IMR-90 (cell line): Measurements from ENCODE around the gene RYR1. TPM values are rescaled to one million over a fixed set of nuclear protein-coding genes. Genes with fewer than 3 reads are reported as not detected.

Source experiments
- ATAC-seq: fragments of 200-7000 bp; cut with Tn5 transposase; 2 replicates; pipeline ENCODE4 v1.9.1; 2020; ENCODE audit warnings: low read depth, mild to moderate bottlenecking, moderate library complexity
- BruUV-seq: library from RNA; stranded (reverse); fragments of 400-500 nt; replicated peaks from 2 replicates; lab custom pipeline; 2021; lab: Mats Ljungman, UMichigan
- CTCF ChIA-PET: fragments of 300-600 bp; formaldehyde crosslinking; extraction: SDS; loops from one replicate; lab custom pipeline; 2021; ENCODE audit warnings: antibody characterized with exemption; lab: Yijun Ruan, JAX
- POLR2A ChIA-PET: fragments of 300-600 bp; sonication (Branson Sonifier 250); formaldehyde crosslinking; loops from one replicate; lab custom pipeline; 2022; ENCODE audit warnings: antibody characterized with exemption; ENCODE audit not compliant: unreplicated experiment; lab: Charles Lee
- DNase-seq: peaks from one replicate; pipeline ENCODE4 v3.0.0; 2013
- H2AFZ ChIP-seq: replicated peaks from 2 replicates; pipeline ENCODE3; 2013; ENCODE audit warnings: low read length, mild to moderate bottlenecking; ENCODE audit not compliant: poor library complexity
- H2AK5ac ChIP-seq: 2 replicates; pipeline ENCODE4 v1.6.1; 2013; ENCODE audit warnings: low read depth, low read length, inconsistent platforms
- H2AK9ac ChIP-seq: replicated peaks from 2 replicates; pipeline ENCODE3; 2013; ENCODE audit warnings: mild to moderate bottlenecking, low read depth, low read length, moderate library complexity; ENCODE audit not compliant: poor library complexity
- H2BK120ac ChIP-seq: 2 replicates; pipeline ENCODE4 v1.6.1; 2013; ENCODE audit warnings: low read depth, low read length, inconsistent platforms
- H2BK15ac ChIP-seq: 3 replicates; pipeline ENCODE4 v1.6.1; 2013; ENCODE audit warnings: low read depth, low read length, inconsistent platforms
- H2BK20ac ChIP-seq: 2 replicates; pipeline ENCODE4 v1.6.1; 2013; ENCODE audit warnings: low read depth, mild to moderate bottlenecking, inconsistent platforms, low read length, moderate library complexity
- H2BK5ac ChIP-seq: 2 replicates; pipeline ENCODE4 v1.6.1; 2013; ENCODE audit warnings: mild to moderate bottlenecking, low read depth, low read length, inconsistent platforms; ENCODE audit not compliant: poor library complexity, severe bottlenecking
- H3K14ac ChIP-seq: replicated peaks from 2 replicates; pipeline ENCODE4 v1.6.1; 2013; ENCODE audit warnings: low read depth, low read length, inconsistent platforms
- H3K18ac ChIP-seq: 2 replicates; pipeline ENCODE4 v1.6.1; 2013; ENCODE audit warnings: low read depth, low read length, control low read depth
- H3K23ac ChIP-seq: 2 replicates; pipeline ENCODE4 v1.6.1; 2013; ENCODE audit warnings: low read depth, low read length, inconsistent platforms
- H3K27ac ChIP-seq: 2 replicates; pipeline ENCODE4 v1.5.1; 2013; ENCODE audit warnings: mild to moderate bottlenecking, control low read depth, low read length; ENCODE audit not compliant: insufficient read depth
- H3K27me3 ChIP-seq: 2 replicates; pipeline ENCODE4 v1.6.1; 2013; ENCODE audit warnings: low read length; ENCODE audit not compliant: control insufficient read depth, insufficient read depth
- H3K36me3 ChIP-seq: 2 replicates; pipeline ENCODE4 v1.6.1; 2013; ENCODE audit warnings: low read length, mixed read lengths; ENCODE audit not compliant: control insufficient read depth, insufficient read depth
- H3K4ac ChIP-seq: 2 replicates; pipeline ENCODE4 v1.6.1; 2013; ENCODE audit warnings: low read depth, low read length, inconsistent platforms
- H3K4me1 ChIP-seq: 2 replicates; pipeline ENCODE4 v1.6.1; 2013; ENCODE audit warnings: low read length, mixed read lengths; ENCODE audit not compliant: control insufficient read depth, insufficient read depth
- H3K4me2 ChIP-seq: 2 replicates; pipeline ENCODE4 v1.6.1; 2013; ENCODE audit warnings: low read depth, mild to moderate bottlenecking, control low read depth, low read length, moderate library complexity
- H3K4me3 ChIP-seq: 2 replicates; pipeline ENCODE4 v1.5.1; 2013; ENCODE audit warnings: low read depth, mild to moderate bottlenecking, control low read depth, low read length, moderate library complexity; ENCODE audit not compliant: insufficient read depth
- H3K56ac ChIP-seq: 2 replicates; pipeline ENCODE4 v1.6.1; 2013; ENCODE audit warnings: low read length, inconsistent platforms; ENCODE audit not compliant: insufficient read depth; ENCODE audit errors: extremely low read depth
- H3K79me1 ChIP-seq, 2 experiments: 2 replicates each; pipeline ENCODE4 v1.6.1; 2013; ENCODE audit warnings: low read length in 2 of 2, inconsistent platforms in 1 of 2, low read depth in 1 of 2
- H3K9ac ChIP-seq: 2 replicates; pipeline ENCODE4 v1.6.1; 2013; ENCODE audit warnings: low read depth, low read length, control low read depth
- H3K9me1 ChIP-seq: 2 replicates; pipeline ENCODE4 v1.6.1; 2013; ENCODE audit warnings: low read length, inconsistent platforms; ENCODE audit not compliant: insufficient read depth
- H3K9me3 ChIP-seq: 2 replicates; pipeline ENCODE4 v1.6.1; 2013; ENCODE audit warnings: low read length; ENCODE audit not compliant: control insufficient read depth, insufficient read depth
- H4K20me1 ChIP-seq: 2 replicates; pipeline ENCODE4 v1.6.1; 2013; ENCODE audit warnings: low read length, inconsistent platforms; ENCODE audit not compliant: insufficient read depth
- H4K5ac ChIP-seq: 2 replicates; pipeline ENCODE4 v1.6.1; 2013; ENCODE audit warnings: mild to moderate bottlenecking, low read depth, low read length, control low read depth
- H4K8ac ChIP-seq, 2 experiments: 2 replicates each; pipeline ENCODE4 v1.6.1; 2013; ENCODE audit warnings: low read depth in 2 of 2, low read length in 2 of 2, control low read depth in 1 of 2, inconsistent platforms in 1 of 2
- H4K91ac ChIP-seq: 2 replicates; pipeline ENCODE4 v1.6.1; 2013; ENCODE audit warnings: low read depth, low read length, inconsistent platforms; ENCODE audit not compliant: insufficient read depth
- BHLHE40 ChIP-seq: fragments of 150-350 bp; IDR thresholded peaks from 2 replicates; pipeline ENCODE4 v1.6.1; 2016; ENCODE audit warnings: mild to moderate bottlenecking, low read depth, low read length
- CEBPB ChIP-seq: IDR thresholded peaks from 2 replicates; pipeline ENCODE4 v1.6.1; 2012; ENCODE audit warnings: low read depth, low read length, improper control_type of control experiment
- CHD1 ChIP-seq: IDR thresholded peaks from 2 replicates; pipeline ENCODE4 v1.6.1; 2012; ENCODE audit warnings: low read depth, low read length, improper control_type of control experiment
- FOS ChIP-seq: fragments of 150-350 bp; IDR thresholded peaks from 2 replicates; pipeline ENCODE4 v1.6.1; 2016; ENCODE audit warnings: low read depth, low read length
- MAFK ChIP-seq: IDR thresholded peaks from 2 replicates; pipeline ENCODE4 v1.6.1; 2012; ENCODE audit warnings: low read depth, low read length, improper control_type of control experiment
- MAZ ChIP-seq: IDR thresholded peaks from 2 replicates; pipeline ENCODE4 v1.6.1; 2012; ENCODE audit warnings: low read depth, mild to moderate bottlenecking, low read length, improper control_type of control experiment, moderate library complexity, borderline replicate concordance
- MXI1 ChIP-seq: IDR thresholded peaks from 2 replicates; pipeline ENCODE4 v1.6.1; 2012; ENCODE audit warnings: low read depth, mild to moderate bottlenecking, low read length, moderate library complexity, borderline replicate concordance
- NFE2L2 ChIP-seq: fragments of 150-350 bp; IDR thresholded peaks from 2 replicates; pipeline ENCODE4 v1.6.1; 2016; ENCODE audit warnings: low read depth, mild to moderate bottlenecking, low read length
- POLR2A ChIP-seq: IDR thresholded peaks from 2 replicates; pipeline ENCODE4 v1.6.1; 2012; ENCODE audit warnings: mild to moderate bottlenecking, low read depth, low read length
- RAD21 ChIP-seq: IDR thresholded peaks from 2 replicates; pipeline ENCODE4 v1.6.1; 2012; ENCODE audit warnings: low read length, improper control_type of control experiment
- RCOR1 ChIP-seq: IDR thresholded peaks from 2 replicates; pipeline ENCODE4 v1.6.1; 2012; ENCODE audit warnings: mild to moderate bottlenecking, low read length, improper control_type of control experiment; ENCODE audit not compliant: insufficient replicate concordance
- RFX5 ChIP-seq: IDR thresholded peaks from 2 replicates; pipeline ENCODE4 v1.8.0; 2012; ENCODE audit warnings: low read depth, mild to moderate bottlenecking, low read length, moderate library complexity
- SMC3 ChIP-seq: fragments of 150-350 bp; IDR thresholded peaks from 2 replicates; pipeline ENCODE4 v1.6.1; 2016; ENCODE audit warnings: low read depth, mild to moderate bottlenecking, antibody characterized with exemption, low read length, moderate library complexity
- WGBS, 2 experiments: methylation state at CpG; one replicate each; pipeline versions ENCODE4 v1.1.5 to v1.1.7; 2013; ENCODE audit warnings: missing lambda C conversion rate in 2 of 2; ENCODE audit not compliant: insufficient read length in 1 of 2; ENCODE audit errors: extremely low coverage in 2 of 2; 5-methylcytosine and 5-hydroxymethylcytosine counted together
- dilution Hi-C: fragments of 300-500 bp; cut with HindIII; formaldehyde crosslinking; loops from one replicate; pipeline ENCODE4 v1.14.3; 2018; ENCODE audit warnings: low sequenced_read_pairs; ENCODE audit not compliant: unreplicated experiment
- in situ Hi-C: fragments of 300-500 bp; cut with MboI; formaldehyde crosslinking; loops from 3 replicates; pipeline ENCODE4 v1.14.3; 2019; ENCODE audit warnings: low sequenced_read_pairs, inconsistent platforms, mixed read lengths
- intact Hi-C: fragments of 100-400 bp; cut with micrococcal nuclease; formaldehyde crosslinking; loops from 2 replicates; pipeline ENCODE4 v1.10.0; 2022
- polyA plus RNA-seq, 3 experiments: library from polyadenylated mRNA; depleted of rRNA; stranded (reverse); fragments of >200 nt; gene quantifications; 2 replicates each; pipeline ENCODE4 v1.2.3, GENCODE V29; 2012; ENCODE audit warnings: low replicate concordance in 1 of 3
- total RNA-seq: library from RNA; depleted of rRNA; stranded (reverse); fragments of >200 nt; gene quantifications from 2 replicates; pipeline ENCODE4 v1.2.3, GENCODE V29; 2012
- TF ChIP-seq, protein P1 (sequence below): fragments of 150-350 bp; IDR thresholded peaks from 2 replicates; pipeline ENCODE4 v1.6.1; 2017; ENCODE audit warnings: mild to moderate bottlenecking, antibody characterized with exemption, low read length, low read depth
- TF ChIP-seq, protein P2 (sequence below): fragments of 150-350 bp; IDR thresholded peaks from 2 replicates; pipeline ENCODE4 v1.6.1; 2016; ENCODE audit warnings: low read depth, mild to moderate bottlenecking, low read length, moderate library complexity, borderline replicate concordance

The RYR1 gene
- total and polyA plus RNA-seq, 2 of the 4 experiments (the other 2 are of a cell fraction): not detected

DNA sequence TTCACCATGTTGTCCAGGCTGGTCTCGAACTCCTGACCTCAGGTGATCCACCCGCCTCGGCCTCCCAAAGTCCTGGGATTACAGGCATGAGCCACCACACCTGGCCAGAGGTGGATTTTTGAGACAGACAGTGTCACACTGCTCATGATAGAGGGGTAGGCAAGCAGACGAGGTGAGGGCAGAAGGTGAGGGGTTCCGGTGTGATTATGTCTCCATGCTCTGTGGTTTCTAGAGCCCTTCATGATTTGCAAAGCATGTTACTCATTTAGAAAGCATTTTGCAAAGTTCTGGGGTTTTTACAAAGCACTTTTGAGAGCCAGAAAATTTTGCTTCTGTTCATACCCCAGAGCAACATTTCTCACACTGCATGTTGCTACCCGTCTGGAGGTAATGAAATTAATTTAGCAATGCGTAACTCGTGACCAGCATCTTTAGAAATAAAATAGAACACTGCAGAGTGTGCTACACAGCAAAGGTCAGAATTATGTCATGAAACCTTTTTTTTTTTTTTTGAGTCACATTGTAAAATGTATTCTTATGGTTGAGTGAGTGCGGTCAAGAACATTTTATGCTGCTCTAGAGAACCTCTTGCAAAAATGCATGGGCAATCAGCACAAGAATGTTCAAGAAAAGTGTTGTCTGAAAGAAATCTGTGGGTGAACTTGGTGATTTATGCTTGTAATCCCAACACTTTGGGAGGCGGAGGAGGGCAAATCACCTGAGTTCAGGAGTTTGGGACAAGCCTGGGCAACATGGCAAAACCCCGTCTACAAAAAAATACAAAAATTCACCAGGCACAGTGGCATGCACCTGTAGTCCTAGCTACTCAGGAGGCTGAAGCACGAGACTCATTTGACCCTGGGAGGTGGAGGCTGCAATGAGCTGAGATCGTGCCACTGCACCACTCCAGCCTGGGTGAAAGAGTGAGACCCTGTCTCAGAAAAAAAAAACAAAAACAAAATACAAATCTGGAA lies 126.2 kb downstream of the RYR1 start:
- ATAC-seq: no peak
- Histone ChIP-seq H3K79me1 (no peaks in the 10 kb centered on the region), H3K4me1 (no peaks in the 10 kb centered on the region), H3K27me3 (peaks cover 12% of the 10 kb centered on the region), H2BK120ac (no peak overlapping the region), H4K20me1 (no peaks in the 10 kb centered on the region), H3K18ac (no peak overlapping the region), H3K9ac (no peak overlapping the region), H2BK5ac (no peak overlapping the region), H3K4me2 (no peak overlapping the region), H4K8ac (no peak overlapping the region), H3K14ac (no peak overlapping the region), H4K5ac (no peak overlapping the region), H4K91ac (no peak overlapping the region), H2AK5ac (no peak overlapping the region), H3K56ac (no peak overlapping the region), H3K23ac (no peak overlapping the region), H3K9me1 (no peaks in the 10 kb centered on the region), H3K27ac (no peak overlapping the region), H2AFZ (no peak overlapping the region), H2AK9ac (no peak overlapping the region), H2BK15ac (no peak overlapping the region), H3K36me3 (no peaks in the 10 kb centered on the region), H3K4ac (no peak overlapping the region), H3K9me3 (no peaks in the 10 kb centered on the region), H3K4me3 (no peak overlapping the region), H2BK20ac (no peak overlapping the region)
- 71% methylated on average over 6 of the region's 13 CpGs; no CpG with 5 or more reads in 1 of the 2 experiments for WGBS, 2 experiments
- ChIA-PET CTCF (no interaction called here), POLR2A (no interaction called here)
- DNase-seq: no peak
- intact Hi-C loops (no loop called here), dilution Hi-C loops (no loop called here), in situ Hi-C loops (no loop called here)
- BruUV-seq: no TSS peak
- TF ChIP-seq MAZ (no peak), RAD21 (no peak), RFX5 (no peak), NFE2L2 (no peak), CEBPB (no peak), SMC3 (no peak), MAFK (no peak), POLR2A (no peak), FOS (no peak), RCOR1 (no peak), CHD1 (no peak), MXI1 (no peak), BHLHE40 (no peak)
- TF ChIP-seq, protein P1, sequence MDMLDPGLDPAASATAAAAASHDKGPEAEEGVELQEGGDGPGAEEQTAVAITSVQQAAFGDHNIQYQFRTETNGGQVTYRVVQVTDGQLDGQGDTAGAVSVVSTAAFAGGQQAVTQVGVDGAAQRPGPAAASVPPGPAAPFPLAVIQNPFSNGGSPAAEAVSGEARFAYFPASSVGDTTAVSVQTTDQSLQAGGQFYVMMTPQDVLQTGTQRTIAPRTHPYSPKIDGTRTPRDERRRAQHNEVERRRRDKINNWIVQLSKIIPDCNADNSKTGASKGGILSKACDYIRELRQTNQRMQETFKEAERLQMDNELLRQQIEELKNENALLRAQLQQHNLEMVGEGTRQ: no peak
- TF ChIP-seq, protein P2, sequence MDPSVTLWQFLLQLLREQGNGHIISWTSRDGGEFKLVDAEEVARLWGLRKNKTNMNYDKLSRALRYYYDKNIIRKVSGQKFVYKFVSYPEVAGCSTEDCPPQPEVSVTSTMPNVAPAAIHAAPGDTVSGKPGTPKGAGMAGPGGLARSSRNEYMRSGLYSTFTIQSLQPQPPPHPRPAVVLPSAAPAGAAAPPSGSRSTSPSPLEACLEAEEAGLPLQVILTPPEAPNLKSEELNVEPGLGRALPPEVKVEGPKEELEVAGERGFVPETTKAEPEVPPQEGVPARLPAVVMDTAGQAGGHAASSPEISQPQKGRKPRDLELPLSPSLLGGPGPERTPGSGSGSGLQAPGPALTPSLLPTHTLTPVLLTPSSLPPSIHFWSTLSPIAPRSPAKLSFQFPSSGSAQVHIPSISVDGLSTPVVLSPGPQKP: no peak
